HepG2 (cell line): ENCODE data around the gene TENM3. TPM values are rescaled to one million over a fixed set of nuclear protein-coding genes. Genes with fewer than 3 reads are reported as not detected.

Source experiments
- ATAC-seq: fragments of 200-7000 bp; cut with Tn5 transposase; 3 replicates; pipeline ENCODE4 v1.9.1; 2020; ENCODE audit warnings: mild to moderate bottlenecking, moderate library complexity
- BruUV-seq: library from RNA; stranded (reverse); fragments of 400-500 nt; replicated peaks from 2 replicates; lab custom pipeline; 2021; lab: Mats Ljungman, UMichigan
- CTCF ChIA-PET: fragments of 300-600 bp; formaldehyde crosslinking; extraction: SDS; loops from one replicate; lab custom pipeline; 2021; ENCODE audit warnings: low total read pairs, inconsistent platforms, low intra/inter-chr PET ratio; lab: Yijun Ruan, JAX
- POLR2A ChIA-PET: fragments of 350-600 bp; sonication (Branson Sonifier 250); formaldehyde crosslinking; loops from one replicate; lab custom pipeline; 2020; ENCODE audit warnings: antibody characterized with exemption, inconsistent platforms; lab: Yijun Ruan, JAX
- DNase-seq: peaks from one replicate; pipeline ENCODE4 v3.0.0-alpha.2; 2015; ENCODE audit warnings: low spot score
- FAIRE-seq: peaks from 3 replicates; lab custom pipeline; 2011; peaks lifted over from hg19 to GRCh38; lab: Jason Lieb, UNC
- H2AFZ ChIP-seq: one replicate; pipeline ENCODE4 v1.6.1; 2011; ENCODE audit warnings: low read length, inconsistent platforms
- H3K27ac ChIP-seq: fragments of 300-600 bp; 3 replicates; pipeline ENCODE4 v1.8.0; 2011; ENCODE audit warnings: mixed run types, mild to moderate bottlenecking, mixed read lengths, low read length, inconsistent platforms; ENCODE audit not compliant: insufficient read depth; ENCODE audit errors: extremely low read length
- H3K27me3 ChIP-seq, 2 experiments: fragments of 200-600 bp in 1 of 2; 2 replicates in 1 of 2; 3 replicates in 1 of 2; pipeline versions ENCODE4 v1.6.0 to v1.8.0; 2011; ENCODE audit warnings: low read length in 2 of 2, mild to moderate bottlenecking in 2 of 2, moderate library complexity in 2 of 2, inconsistent platforms in 1 of 2; ENCODE audit not compliant: insufficient read depth in 2 of 2, control insufficient read depth in 1 of 2
- H3K36me3 ChIP-seq, 2 experiments: fragments of 200-600 bp in 1 of 2; replicated peaks in 1 of 2; 2 replicates in 1 of 2; 3 replicates in 1 of 2; pipeline versions ENCODE4 v1.5.1 to v1.8.0; 2011; ENCODE audit warnings: low read length in 2 of 2, inconsistent platforms in 1 of 2; ENCODE audit not compliant: insufficient read depth in 2 of 2, control insufficient read depth in 1 of 2
- H3K4me1 ChIP-seq: 2 replicates; pipeline ENCODE4 v1.5.1; 2012; ENCODE audit warnings: low read length, inconsistent platforms; ENCODE audit not compliant: insufficient read depth
- H3K4me2 ChIP-seq: 2 replicates; pipeline ENCODE4 v1.6.0; 2011; ENCODE audit warnings: low read depth, low read length, inconsistent platforms
- H3K4me3 ChIP-seq, 3 experiments: fragments of 200-600 bp in 1 of 3; sonication (generic), shearing (Covaris generic) in 1 of 3; replicated peaks in 1 of 3; 2 replicates each; pipeline ENCODE4 v1.5.1; 2011 to 2016; ENCODE audit warnings: low read length in 3 of 3, inconsistent platforms in 2 of 3, low read depth in 2 of 3, mild to moderate bottlenecking in 2 of 3, control low read depth in 1 of 3, mixed read lengths in 1 of 3; ENCODE audit not compliant: insufficient read depth in 1 of 3
- H3K79me2 ChIP-seq: one replicate; pipeline ENCODE4 v1.6.1; 2011; ENCODE audit warnings: low read length, inconsistent platforms; ENCODE audit not compliant: insufficient read depth
- H3K9ac ChIP-seq: 2 replicates; pipeline ENCODE4 v1.6.0; 2011; ENCODE audit warnings: mild to moderate bottlenecking, low read depth, low read length, inconsistent platforms; ENCODE audit not compliant: insufficient read depth
- H3K9me3 ChIP-seq: 2 replicates; pipeline ENCODE4 v1.5.1; 2012; ENCODE audit warnings: mild to moderate bottlenecking, low read length
- H4K20me1 ChIP-seq: 2 replicates; pipeline ENCODE4 v1.6.0; 2011; ENCODE audit warnings: inconsistent platforms, mild to moderate bottlenecking, low read length, moderate library complexity; ENCODE audit not compliant: insufficient read depth
- ATAD3A ChIP-seq: sonication (generic); formaldehyde crosslinking; IDR thresholded peaks from 2 replicates; pipeline ENCODE4 v1.4.0; 2020; ENCODE audit warnings: missing genetic modification reagents
- EP300 ChIP-seq, 3 experiments: sonication (generic) in 1 of 3; formaldehyde crosslinking in 1 of 3; IDR thresholded peaks; 2 replicates each; pipeline versions ENCODE4 v1.5.1 to v1.6.1; 2011 to 2020; ENCODE audit warnings: low read depth in 2 of 3, low read length in 2 of 3, borderline replicate concordance in 1 of 3, improper control_type of control experiment in 1 of 3, mild to moderate bottlenecking in 1 of 3, missing genetic modification reagents in 1 of 3, moderate library complexity in 1 of 3
- FLYWCH1 ChIP-seq: sonication (generic); formaldehyde crosslinking; IDR thresholded peaks from 2 replicates; pipeline ENCODE4 v1.8.1; 2023; ENCODE audit warnings: mild to moderate bottlenecking, missing genetic modification reagents
- FOSL2 ChIP-seq: sonication (generic); formaldehyde crosslinking; IDR thresholded peaks from 2 replicates; pipeline ENCODE4 v1.4.0; 2020; ENCODE audit warnings: missing genetic modification reagents
- HOXA7 ChIP-seq: sonication (generic); formaldehyde crosslinking; IDR thresholded peaks from 2 replicates; pipeline ENCODE4 v1.8.1; 2022; ENCODE audit warnings: mild to moderate bottlenecking, missing genetic modification reagents, moderate library complexity
- MEIS2 ChIP-seq: sonication (generic); formaldehyde crosslinking; IDR thresholded peaks from 2 replicates; pipeline ENCODE4 v1.9.0; 2021; ENCODE audit warnings: mild to moderate bottlenecking, missing genetic modification reagents
- RBM39 ChIP-seq: fragments of 200-400 bp; formaldehyde crosslinking; IDR thresholded peaks from one replicate; pipeline ENCODE4 v1.6.1; 2018; ENCODE audit warnings: antibody characterized with exemption, mild to moderate bottlenecking, low read depth, low read length; ENCODE audit not compliant: poor library complexity, severe bottlenecking
- SMARCC2 ChIP-seq: fragments of 450-650 bp; IDR thresholded peaks from 2 replicates; pipeline ENCODE4 v1.6.1; 2017; ENCODE audit warnings: antibody characterized with exemption, mild to moderate bottlenecking
- ZNF12 ChIP-seq: sonication (generic); formaldehyde crosslinking; IDR thresholded peaks from 2 replicates; pipeline ENCODE4 v1.5.0; 2020; ENCODE audit warnings: missing genetic modification reagents
- ZNF816 ChIP-seq: sonication (generic); formaldehyde crosslinking; IDR thresholded peaks from 2 replicates; pipeline ENCODE4 v1.8.0; 2022; ENCODE audit warnings: missing genetic modification reagents, mild to moderate bottlenecking, borderline replicate concordance
- WGBS: methylation state at CpG from one replicate; pipeline ENCODE4 v1.1.6; 2017; ENCODE audit warnings: low lambda C conversion rate; 5-methylcytosine and 5-hydroxymethylcytosine counted together
- in situ Hi-C: cut with HindIII; loops from 2 replicates; pipeline ENCODE4 v1.10.0; 2017; ENCODE audit warnings: low pct_unique_long_range_greater_than_20kb; ENCODE audit not compliant: extremely low pct_ligation_motif_present
- intact Hi-C: fragments of 100-400 bp; cut with micrococcal nuclease; formaldehyde crosslinking; loops from one replicate; pipeline ENCODE4 v1.10.0; 2022; ENCODE audit not compliant: unreplicated experiment
- polyA plus RNA-seq, 8 experiments: library from polyadenylated mRNA; depleted of rRNA in 3 of 8; stranded (reverse) in 7 of 8; unstranded in 1 of 8; fragments of >200 nt; fragmentation: Illumina TruSeq in 4 of 8; extraction: Trizol in 4 of 8; gene quantifications; 2 replicates each; pipeline versions ENCODE4 v1.2.1 to v1.2.3, GENCODE V29; 2011 to 2016; ENCODE audit warnings: low read depth in 4 of 8, missing spikeins in 1 of 8, mixed read lengths in 1 of 8; ENCODE audit not compliant: insufficient read depth in 1 of 8
- total RNA-seq, 5 experiments: library from RNA; depleted of rRNA; stranded (reverse); fragments of >200 nt; fragmentation: Illumina TruSeq; extraction: Trizol; gene quantifications; 2 replicates each; pipeline ENCODE4 v1.2.3, GENCODE V29; 2016; ENCODE audit warnings: low read depth in 1 of 5
- TF ChIP-seq, protein P1 (sequence below): sonication (generic); formaldehyde crosslinking; IDR thresholded peaks from 2 replicates; pipeline ENCODE4 v1.8.1; 2022; ENCODE audit warnings: mild to moderate bottlenecking, missing genetic modification reagents
- TF ChIP-seq, protein P2 (sequence below), 2 experiments: sonication (generic) in 1 of 2; formaldehyde crosslinking in 1 of 2; IDR thresholded peaks; 2 replicates each; pipeline versions ENCODE4 v1.5.1 to v1.6.1; 2011 to 2020; ENCODE audit warnings: borderline replicate concordance in 1 of 2, low read depth in 1 of 2, low read length in 1 of 2, mild to moderate bottlenecking in 1 of 2, missing genetic modification reagents in 1 of 2, moderate library complexity in 1 of 2
- TF ChIP-seq, protein P3 (sequence below): sonication (generic); formaldehyde crosslinking; IDR thresholded peaks from 2 replicates; pipeline ENCODE4 v1.5.0; 2020; ENCODE audit warnings: mild to moderate bottlenecking, missing genetic modification reagents, borderline replicate concordance

Gene TENM3
- total and polyA plus RNA-seq, 2 of the 13 experiments (the other 11 are each of a cell fraction or from before 2014, with no cell fraction given): 0.04 TPM; not detected in 1

DNA sequence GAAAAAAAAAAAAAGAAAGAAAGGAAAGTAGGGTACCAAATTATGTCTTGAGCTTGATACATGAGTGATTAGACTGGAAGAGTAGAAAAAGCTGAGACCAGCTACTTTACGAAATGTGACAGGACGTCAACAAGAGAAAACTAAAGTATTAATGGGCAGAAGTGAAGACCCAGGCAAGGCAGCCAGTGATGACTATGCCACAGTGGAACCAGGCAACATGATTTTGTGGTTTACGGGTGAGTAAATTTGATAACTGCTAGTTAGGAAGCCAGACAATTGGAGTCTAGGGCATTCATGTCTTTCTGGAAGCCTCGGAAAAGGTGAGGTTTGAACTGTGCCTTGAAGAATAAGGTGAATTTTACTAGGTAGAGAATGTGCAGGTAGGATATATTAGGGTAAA lies 326.4 kb downstream of the TENM3 start:
- CTCF ChIA-PET: no interaction called here
- no peak for ATAC-seq
- TF ChIP-seq SMARCC2: no peak
- TF ChIP-seq MEIS2: no peak
- TF ChIP-seq, protein P1, sequence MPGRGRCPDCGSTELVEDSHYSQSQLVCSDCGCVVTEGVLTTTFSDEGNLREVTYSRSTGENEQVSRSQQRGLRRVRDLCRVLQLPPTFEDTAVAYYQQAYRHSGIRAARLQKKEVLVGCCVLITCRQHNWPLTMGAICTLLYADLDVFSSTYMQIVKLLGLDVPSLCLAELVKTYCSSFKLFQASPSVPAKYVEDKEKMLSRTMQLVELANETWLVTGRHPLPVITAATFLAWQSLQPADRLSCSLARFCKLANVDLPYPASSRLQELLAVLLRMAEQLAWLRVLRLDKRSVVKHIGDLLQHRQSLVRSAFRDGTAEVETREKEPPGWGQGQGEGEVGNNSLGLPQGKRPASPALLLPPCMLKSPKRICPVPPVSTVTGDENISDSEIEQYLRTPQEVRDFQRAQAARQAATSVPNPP (CRISPR knock-in tag): no peak
- no peak for TF ChIP-seq FOSL2 (CRISPR knock-in tag)
- no peak for TF ChIP-seq ZNF12 (CRISPR knock-in tag)
- TF ChIP-seq FLYWCH1 (CRISPR knock-in tag): no peak
- no peak for TF ChIP-seq ZNF816 (CRISPR knock-in tag)
- no peak for TF ChIP-seq EP300 (IDR thresholded peaks at IDR 0.05; ENCODE audit: low read depth in 2 of 2, low read length in 2 of 2)
- no peak for TF ChIP-seq EP300 (CRISPR knock-in tag; IDR thresholded peaks at IDR 0.05; ENCODE audit: borderline replicate concordance)
- TF ChIP-seq, protein P2, sequence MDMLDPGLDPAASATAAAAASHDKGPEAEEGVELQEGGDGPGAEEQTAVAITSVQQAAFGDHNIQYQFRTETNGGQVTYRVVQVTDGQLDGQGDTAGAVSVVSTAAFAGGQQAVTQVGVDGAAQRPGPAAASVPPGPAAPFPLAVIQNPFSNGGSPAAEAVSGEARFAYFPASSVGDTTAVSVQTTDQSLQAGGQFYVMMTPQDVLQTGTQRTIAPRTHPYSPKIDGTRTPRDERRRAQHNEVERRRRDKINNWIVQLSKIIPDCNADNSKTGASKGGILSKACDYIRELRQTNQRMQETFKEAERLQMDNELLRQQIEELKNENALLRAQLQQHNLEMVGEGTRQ (IDR thresholded peaks at IDR 0.05; ENCODE audit: low read depth, low read length): no peak
- TF ChIP-seq, protein P2 (CRISPR knock-in tag; IDR thresholded peaks at IDR 0.05; ENCODE audit: borderline replicate concordance): no peak
- no peak for TF ChIP-seq HOXA7 (CRISPR knock-in tag)
- no peak for TF ChIP-seq RBM39
- no peak for TF ChIP-seq ATAD3A (CRISPR knock-in tag)
- TF ChIP-seq, protein P3, sequence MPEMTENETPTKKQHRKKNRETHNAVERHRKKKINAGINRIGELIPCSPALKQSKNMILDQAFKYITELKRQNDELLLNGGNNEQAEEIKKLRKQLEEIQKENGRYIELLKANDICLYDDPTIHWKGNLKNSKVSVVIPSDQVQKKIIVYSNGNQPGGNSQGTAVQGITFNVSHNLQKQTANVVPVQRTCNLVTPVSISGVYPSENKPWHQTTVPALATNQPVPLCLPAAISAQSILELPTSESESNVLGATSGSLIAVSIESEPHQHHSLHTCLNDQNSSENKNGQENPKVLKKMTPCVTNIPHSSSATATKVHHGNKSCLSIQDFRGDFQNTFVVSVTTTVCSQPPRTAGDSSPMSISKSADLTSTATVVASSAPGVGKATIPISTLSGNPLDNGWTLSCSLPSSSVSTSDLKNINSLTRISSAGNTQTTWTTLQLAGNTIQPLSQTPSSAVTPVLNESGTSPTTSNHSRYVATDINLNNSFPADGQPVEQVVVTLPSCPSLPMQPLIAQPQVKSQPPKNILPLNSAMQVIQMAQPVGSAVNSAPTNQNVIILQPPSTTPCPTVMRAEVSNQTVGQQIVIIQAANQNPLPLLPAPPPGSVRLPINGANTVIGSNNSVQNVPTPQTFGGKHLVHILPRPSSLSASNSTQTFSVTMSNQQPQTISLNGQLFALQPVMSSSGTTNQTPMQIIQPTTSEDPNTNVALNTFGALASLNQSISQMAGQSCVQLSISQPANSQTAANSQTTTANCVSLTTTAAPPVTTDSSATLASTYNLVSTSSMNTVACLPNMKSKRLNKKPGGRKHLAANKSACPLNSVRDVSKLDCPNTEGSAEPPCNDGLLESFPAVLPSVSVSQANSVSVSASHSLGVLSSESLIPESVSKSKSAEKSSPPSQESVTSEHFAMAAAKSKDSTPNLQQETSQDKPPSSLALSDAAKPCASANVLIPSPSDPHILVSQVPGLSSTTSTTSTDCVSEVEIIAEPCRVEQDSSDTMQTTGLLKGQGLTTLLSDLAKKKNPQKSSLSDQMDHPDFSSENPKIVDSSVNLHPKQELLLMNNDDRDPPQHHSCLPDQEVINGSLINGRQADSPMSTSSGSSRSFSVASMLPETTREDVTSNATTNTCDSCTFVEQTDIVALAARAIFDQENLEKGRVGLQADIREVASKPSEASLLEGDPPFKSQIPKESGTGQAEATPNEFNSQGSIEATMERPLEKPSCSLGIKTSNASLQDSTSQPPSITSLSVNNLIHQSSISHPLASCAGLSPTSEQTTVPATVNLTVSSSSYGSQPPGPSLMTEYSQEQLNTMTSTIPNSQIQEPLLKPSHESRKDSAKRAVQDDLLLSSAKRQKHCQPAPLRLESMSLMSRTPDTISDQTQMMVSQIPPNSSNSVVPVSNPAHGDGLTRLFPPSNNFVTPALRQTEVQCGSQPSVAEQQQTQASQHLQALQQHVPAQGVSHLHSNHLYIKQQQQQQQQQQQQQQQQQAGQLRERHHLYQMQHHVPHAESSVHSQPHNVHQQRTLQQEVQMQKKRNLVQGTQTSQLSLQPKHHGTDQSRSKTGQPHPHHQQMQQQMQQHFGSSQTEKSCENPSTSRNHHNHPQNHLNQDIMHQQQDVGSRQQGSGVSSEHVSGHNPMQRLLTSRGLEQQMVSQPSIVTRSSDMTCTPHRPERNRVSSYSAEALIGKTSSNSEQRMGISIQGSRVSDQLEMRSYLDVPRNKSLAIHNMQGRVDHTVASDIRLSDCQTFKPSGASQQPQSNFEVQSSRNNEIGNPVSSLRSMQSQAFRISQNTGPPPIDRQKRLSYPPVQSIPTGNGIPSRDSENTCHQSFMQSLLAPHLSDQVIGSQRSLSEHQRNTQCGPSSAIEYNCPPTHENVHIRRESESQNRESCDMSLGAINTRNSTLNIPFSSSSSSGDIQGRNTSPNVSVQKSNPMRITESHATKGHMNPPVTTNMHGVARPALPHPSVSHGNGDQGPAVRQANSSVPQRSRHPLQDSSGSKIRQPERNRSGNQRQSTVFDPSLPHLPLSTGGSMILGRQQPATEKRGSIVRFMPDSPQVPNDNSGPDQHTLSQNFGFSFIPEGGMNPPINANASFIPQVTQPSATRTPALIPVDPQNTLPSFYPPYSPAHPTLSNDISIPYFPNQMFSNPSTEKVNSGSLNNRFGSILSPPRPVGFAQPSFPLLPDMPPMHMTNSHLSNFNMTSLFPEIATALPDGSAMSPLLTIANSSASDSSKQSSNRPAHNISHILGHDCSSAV (CRISPR knock-in tag): no peak

More for the DNA sequence above, 326.4 kb downstream of the TENM3 start:
- no peak for DNase-seq
- H3K4me3 ChIP-seq: no peak overlapping the region
- BruUV-seq: no TSS peak
- H3K4me1 ChIP-seq: no peaks in the 10 kb centered on the region
- intact Hi-C loops: no loop called here
- H3K9ac ChIP-seq: no peak overlapping the region
- H3K9me3 ChIP-seq: no peaks in the 10 kb centered on the region
- H3K27me3 ChIP-seq: peaks cover 0 to 5% of the 10 kb centered on the region in 2 experiments; a peak in 2 of 5 replicates
- FAIRE-seq: no peak
- no peak overlapping the region for H3K27ac ChIP-seq
- H4K20me1 ChIP-seq: no peaks in the 10 kb centered on the region
- 42% methylated on average over 4 of the region's 4 CpGs for WGBS
- POLR2A ChIA-PET: no interaction called here
- no peaks in the 10 kb centered on the region for H3K79me2 ChIP-seq
- no peak overlapping the region for H3K4me2 ChIP-seq
- in situ Hi-C loops: no loop called here
- H2AFZ ChIP-seq: no peak overlapping the region
- H3K36me3 ChIP-seq: no peaks in the 10 kb centered on the region
